GM12874 (cell line): Measurements from ENCODE around the gene GRK3.

Source experiments
- CTCF ChIP-seq: IDR thresholded peaks from 2 replicates; pipeline ENCODE4 v1.5.1; 2011; ENCODE audit warnings: low read depth, mild to moderate bottlenecking, control low read depth, low read length, moderate library complexity; ENCODE audit not compliant: insufficient read depth

The GRK3 gene

GRCh38 chr22:25570486-25570885 is 6.0 kb downstream of the GRK3 start:
- no peak for TF ChIP-seq CTCF

- TF ChIP-seq CTCF: no peak
Measured at GRCh38 chr22:25572708-25573171, 8.3 kb downstream of the GRK3 start.

GRCh38 chr22:25573841-25574240 is 9.4 kb downstream of the GRK3 start:
- no peak for TF ChIP-seq CTCF

- TF ChIP-seq CTCF: no peak
Measured at GRCh38 chr22:25574736-25575135, 10.3 kb downstream of the GRK3 start.

GRCh38 chr22:25582946-25583345 is 18.5 kb downstream of the GRK3 start:
- TF ChIP-seq CTCF: no peak

- no peak for TF ChIP-seq CTCF
Measured at GRCh38 chr22:25598609-25599008, 34.1 kb downstream of the GRK3 start.

GRCh38 chr22:25602445-25602844 is 38.0 kb downstream of the GRK3 start:
- TF ChIP-seq CTCF: no peak

GRCh38 chr22:25602916-25603315 is 38.4 kb downstream of the GRK3 start:
- TF ChIP-seq CTCF: no peak
